H1 (cell line): ENCODE measurements around the gene PRCD. TPM values are rescaled to one million over a fixed set of nuclear protein-coding genes. Genes with fewer than 3 reads are reported as not detected.

ENCODE experiments used
- CTCF ChIA-PET: fragments of 300-600 bp; sonication (Branson Sonifier 250); formaldehyde crosslinking; loops from one replicate; lab custom pipeline; 2021; ENCODE audit not compliant: partially characterized antibody; lab: Charles Lee
- POLR2A ChIA-PET: fragments of 300-600 bp; sonication (Branson Sonifier 250); formaldehyde crosslinking; loops from one replicate; lab custom pipeline; 2021; ENCODE audit warnings: inconsistent platforms; ENCODE audit not compliant: partially characterized antibody; lab: Charles Lee
- DNase-seq, 2 experiments: peaks; one replicate each; pipeline versions ENCODE4 v3.0.0 to v3.0.0-alpha.2; 2010 to 2022; ENCODE audit warnings: low spot score in 2 of 2, low read depth in 1 of 2, mixed read lengths in 1 of 2
- FAIRE-seq: peaks from 2 replicates; lab custom pipeline; 2011; peaks lifted over from hg19 to GRCh38; lab: Jason Lieb, UNC
- H2AFZ ChIP-seq: 2 replicates; pipeline ENCODE4 v1.8.1; 2012; ENCODE audit warnings: low read length, inconsistent platforms
- H2AK5ac ChIP-seq: 2 replicates; pipeline ENCODE4 v1.6.1; 2013; ENCODE audit warnings: low read depth, low read length
- H2BK120ac ChIP-seq: replicated peaks from 2 replicates; pipeline ENCODE3; 2013; ENCODE audit warnings: low read depth, low read length, inconsistent platforms
- H2BK12ac ChIP-seq: 2 replicates; pipeline ENCODE4 v1.6.1; 2013; ENCODE audit warnings: low read depth, low read length
- H2BK15ac ChIP-seq: 2 replicates; pipeline ENCODE4 v1.6.1; 2013; ENCODE audit warnings: low read length
- H2BK20ac ChIP-seq: 2 replicates; pipeline ENCODE4 v1.6.1; 2013; ENCODE audit warnings: low read length
- H2BK5ac ChIP-seq: 2 replicates; pipeline ENCODE4 v1.6.1; 2013; ENCODE audit warnings: low read depth, low read length
- H3K14ac ChIP-seq: 2 replicates; pipeline ENCODE4 v1.6.1; 2013; ENCODE audit warnings: inconsistent platforms; ENCODE audit not compliant: insufficient read length
- H3K18ac ChIP-seq: 2 replicates; pipeline ENCODE4 v1.6.1; 2013; ENCODE audit warnings: low read length; ENCODE audit errors: extremely low read depth
- H3K23ac ChIP-seq: 2 replicates; pipeline ENCODE4 v1.6.1; 2013; ENCODE audit warnings: inconsistent platforms; ENCODE audit not compliant: insufficient read length
- H3K23me2 ChIP-seq: 2 replicates; pipeline ENCODE4 v1.6.1; 2013; ENCODE audit warnings: low read depth, low read length
- H3K27ac ChIP-seq: 2 replicates; pipeline ENCODE4 v1.6.1; 2011; ENCODE audit warnings: low read depth, low read length, inconsistent platforms
- H3K27me3 ChIP-seq, 4 experiments: replicated peaks in 1 of 4; 1 replicate in 1 of 4; 2 replicates in 3 of 4; pipeline versions ENCODE4 v1.6.1 to v1.8.1; 2011 to 2013; ENCODE audit warnings: low read length in 3 of 4, mild to moderate bottlenecking in 3 of 4, inconsistent platforms in 2 of 4, mixed read lengths in 2 of 4, moderate library complexity in 1 of 4; ENCODE audit not compliant: control insufficient read depth in 3 of 4, insufficient read depth in 3 of 4; ENCODE audit errors: extremely low read depth in 1 of 4
- H3K36me3 ChIP-seq, 4 experiments: 2 replicates each; pipeline versions ENCODE4 v1.6.1 to v1.8.1; 2011 to 2013; ENCODE audit warnings: mild to moderate bottlenecking in 4 of 4, low read length in 3 of 4, moderate library complexity in 2 of 4, control low read depth in 1 of 4, inconsistent platforms in 1 of 4; ENCODE audit not compliant: insufficient read depth in 4 of 4, control insufficient read depth in 2 of 4
- H3K4ac ChIP-seq: replicated peaks from 2 replicates; pipeline ENCODE3; 2013; ENCODE audit warnings: low read length, low read depth, mixed read lengths, inconsistent platforms; ENCODE audit not compliant: insufficient read length
- H3K4me1 ChIP-seq, 4 experiments: replicated peaks in 1 of 4; 1 replicate in 1 of 4; 2 replicates in 3 of 4; pipeline versions ENCODE4 v1.6.1 to v1.8.1; 2011 to 2013; ENCODE audit warnings: low read length in 3 of 4, inconsistent platforms in 2 of 4, mixed read lengths in 1 of 4; ENCODE audit not compliant: insufficient read depth in 4 of 4, control insufficient read depth in 3 of 4
- H3K4me2 ChIP-seq, 2 experiments: 2 replicates each; pipeline versions ENCODE4 v1.6.1 to v1.8.1; 2011 to 2013; ENCODE audit warnings: low read depth in 2 of 2, low read length in 2 of 2, control low read depth in 1 of 2, inconsistent platforms in 1 of 2, mild to moderate bottlenecking in 1 of 2; ENCODE audit not compliant: insufficient read depth in 1 of 2
- H3K4me3 ChIP-seq, 4 experiments: fragments of 200-600, 300-600 bp in 1 of 4; sonication (generic), shearing (Covaris generic), sonication (Bioruptor Twin) in 1 of 4; 2 replicates each; pipeline versions ENCODE4 v1.5.1 to v1.8.1; 2011 to 2016; ENCODE audit warnings: low read length in 4 of 4, low read depth in 3 of 4, control low read depth in 2 of 4, inconsistent platforms in 2 of 4, mild to moderate bottlenecking in 2 of 4, mixed read lengths in 1 of 4, moderate library complexity in 1 of 4; ENCODE audit not compliant: insufficient read depth in 2 of 4; ENCODE audit errors: extremely low read depth in 1 of 4
- H3K56ac ChIP-seq: replicated peaks from 2 replicates; pipeline ENCODE3; 2013; ENCODE audit warnings: low read depth, mild to moderate bottlenecking, mixed read lengths, low read length, inconsistent platforms; ENCODE audit not compliant: insufficient read length
- H3K79me1 ChIP-seq: 2 replicates; pipeline ENCODE4 v1.6.1; 2013; ENCODE audit warnings: low read depth, low read length, control low read depth
- H3K79me2 ChIP-seq, 2 experiments: 2 replicates each; pipeline versions ENCODE4 v1.6.1 to v1.8.1; 2012 to 2013; ENCODE audit warnings: low read length in 2 of 2, mild to moderate bottlenecking in 2 of 2, inconsistent platforms in 1 of 2; ENCODE audit not compliant: insufficient read depth in 2 of 2, control insufficient read depth in 1 of 2
- H3K9ac ChIP-seq, 4 experiments: replicated peaks in 1 of 4; 1 replicate in 1 of 4; 2 replicates in 3 of 4; pipeline versions ENCODE4 v1.6.1 to v1.8.1; 2011 to 2013; ENCODE audit warnings: low read depth in 3 of 4, low read length in 3 of 4, control low read depth in 2 of 4, mild to moderate bottlenecking in 2 of 4, moderate library complexity in 2 of 4, inconsistent platforms in 1 of 4; ENCODE audit errors: extremely low read depth in 1 of 4
- H3K9me3 ChIP-seq, 2 experiments: 2 replicates each; pipeline versions ENCODE4 v1.6.1 to v1.8.1; 2012 to 2013; ENCODE audit warnings: mild to moderate bottlenecking in 2 of 2, moderate library complexity in 2 of 2, control low read depth in 1 of 2, inconsistent platforms in 1 of 2, low read depth in 1 of 2, low read length in 1 of 2, mixed read lengths in 1 of 2; ENCODE audit not compliant: insufficient read depth in 2 of 2
- H4K20me1 ChIP-seq, 2 experiments: replicated peaks in 1 of 2; 2 replicates each; pipeline versions ENCODE3 to v1.8.1; 2011 to 2013; ENCODE audit warnings: inconsistent platforms in 2 of 2, low read length in 2 of 2, mild to moderate bottlenecking in 1 of 2; ENCODE audit not compliant: insufficient read depth in 2 of 2, control insufficient read depth in 1 of 2
- H4K5ac ChIP-seq: 2 replicates; pipeline ENCODE4 v1.6.1; 2013; ENCODE audit warnings: low read length, low read depth, mixed read lengths, inconsistent platforms; ENCODE audit not compliant: insufficient read length
- H4K8ac ChIP-seq: 2 replicates; pipeline ENCODE4 v1.8.0; 2013; ENCODE audit warnings: mild to moderate bottlenecking, moderate library complexity, low read length, inconsistent platforms; ENCODE audit not compliant: insufficient read depth; ENCODE audit errors: extremely low read depth
- H4K91ac ChIP-seq: replicated peaks from 2 replicates; pipeline ENCODE3; 2013; ENCODE audit warnings: low read length, mixed read lengths, inconsistent platforms; ENCODE audit not compliant: insufficient read length
- WGBS, 2 experiments: shearing (Covaris generic) in 1 of 2; methylation state at CpG; one replicate each; pipeline versions ENCODE4 v1.1.6 to v1.1.7; 2013 to 2015; ENCODE audit warnings: low lambda C conversion rate in 2 of 2, mixed read lengths in 2 of 2, inconsistent platforms in 1 of 2, low coverage in 1 of 2, missing lambda C conversion rate in 1 of 2; ENCODE audit not compliant: insufficient replicate concordance in 2 of 2, insufficient coverage in 1 of 2, insufficient read length in 1 of 2; ENCODE audit errors: extremely low coverage in 1 of 2, missing lambda C conversion rate in 1 of 2; 5-methylcytosine and 5-hydroxymethylcytosine counted together
- polyA plus RNA-seq, 7 experiments: library from polyadenylated mRNA; depleted of rRNA in 3 of 7; stranded (reverse) in 5 of 7; unstranded in 2 of 7; fragments of >200 nt in 5 of 7; fragments of 200-250 nt in 2 of 7; gene quantifications; 1 replicate in 5 of 7; 2 replicates in 1 of 7; 4 replicates in 1 of 7; pipeline versions ENCODE4 v1.2.1 to v1.2.3, GENCODE V29; 2011 to 2013; ENCODE audit warnings: missing spikeins in 2 of 7, mixed read lengths in 2 of 7
- total RNA-seq: library from RNA; stranded (reverse); fragmentation: NEBNext Ultra II Directional; extraction: Animal tissue kit (Norgen Biotek cat#: 25700); gene quantifications from 2 replicates; pipeline ENCODE4 v1.2.1, GENCODE V29; 2021

Gene PRCD
- total and polyA plus RNA-seq, 2 of the 8 experiments (the other 6 are each of a cell fraction or from before 2014, with no cell fraction given): 0.77 to 2.1 TPM

- Histone ChIP-seq H3K23ac (no peak overlapping the region), H4K5ac (no peak overlapping the region), H3K79me2 (no peaks in the 10 kb centered on the region), H3K56ac (no peak overlapping the region), H2AK5ac (no peak overlapping the region), H3K36me3 (no peaks in the 10 kb centered on the region), H2BK15ac (no peak overlapping the region), H4K91ac (no peak overlapping the region), H3K79me1 (no peaks in the 10 kb centered on the region), H3K9ac (no peak overlapping the region), H2BK120ac (no peak overlapping the region), H3K27me3 (no peaks in the 10 kb centered on the region), H3K14ac (no peak overlapping the region), H4K8ac (peak overlapping the region; percentile 65; the same call in 1 of the 2 replicates), H2AFZ (no peak overlapping the region), H2BK5ac (no peak overlapping the region), H3K18ac (no peak overlapping the region), H3K23me2 (no peaks in the 10 kb centered on the region), H3K27ac (no peak overlapping the region), H4K20me1 (peaks cover 0 to 1% of the 10 kb centered on the region in 2 experiments), H3K9me3 (no peaks in the 10 kb centered on the region), H2BK12ac (no peak overlapping the region), H3K4me2 (no peak overlapping the region), H3K4ac (no peak overlapping the region), H3K4me1 (peaks cover 0 to 4% (median 0%) of the 10 kb centered on the region in 4 experiments; a peak in 3 of 7 replicates), H3K4me3 (no peak overlapping the region), H2BK20ac (no peak overlapping the region)
- WGBS, 2 experiments: 94% methylated on average over 22 of the region's 22 CpGs; no CpG with 5 or more reads in 1 of the 2 experiments
- FAIRE-seq (no peak), DNase-seq (no peak)
- ChIA-PET POLR2A (no interaction called here), CTCF (interaction anchor here (0.9 to 3.7 kb wide), 8 partner anchors 10 to 199 kb away, joined by 3 to 15 read pairs (median 4); no protein-coding TSS in a partner anchor)
Measured at GRCh38 chr17:76515274-76515949, 24.4 kb upstream of the PRCD start.
